PC-3 (cell line): ENCODE measurements around the gene SKIC8. TPM values are rescaled to one million over a fixed set of nuclear protein-coding genes. Genes with fewer than 3 reads are reported as not detected.

Experiments used
- ATAC-seq: fragments of 200-7000 bp; cut with Tn5 transposase; 2 replicates; pipeline ENCODE4 v1.9.1; 2020; ENCODE audit warnings: mild to moderate bottlenecking, moderate library complexity
- BruUV-seq: library from RNA; stranded (reverse); fragments of 400-500 nt; replicated peaks from 2 replicates; lab custom pipeline; 2021; lab: Mats Ljungman, UMichigan
- CTCF ChIA-PET: fragments of 300-600 bp; sonication (Branson Sonifier 250); formaldehyde crosslinking; loops from one replicate; lab custom pipeline; 2022; ENCODE audit warnings: antibody characterized with exemption; lab: Charles Lee
- POLR2A ChIA-PET: fragments of 300-600 bp; sonication (Branson Sonifier 250); formaldehyde crosslinking; loops from one replicate; lab custom pipeline; 2022; ENCODE audit warnings: antibody characterized with exemption; ENCODE audit not compliant: unreplicated experiment; lab: Charles Lee
- DNase-seq: peaks from one replicate; pipeline ENCODE4 v3.0.0-alpha.2; 2015
- H2AFZ ChIP-seq: fragments of 300-600 bp; sonication (generic); 2 replicates; pipeline ENCODE4 v1.6.0; 2016; ENCODE audit warnings: antibody characterized with exemption, low read length
- H3F3A ChIP-seq: fragments of 300-600 bp; sonication (generic); one replicate; pipeline ENCODE4 v1.6.0; 2017; ENCODE audit warnings: antibody characterized with exemption, low read length, control low read depth, mild to moderate bottlenecking; ENCODE audit not compliant: unreplicated experiment
- H3K27ac ChIP-seq: fragments of 300-600 bp; sonication (generic); 2 replicates; pipeline ENCODE4 v1.5.1; 2016; ENCODE audit warnings: mild to moderate bottlenecking, low read length
- H3K27me3 ChIP-seq: fragments of 300-600 bp; sonication (generic); 2 replicates; pipeline ENCODE4 v1.6.1; 2016; ENCODE audit warnings: low read length, mixed read lengths
- H3K36me3 ChIP-seq: fragments of 300-600 bp; sonication (generic); 2 replicates; pipeline ENCODE4 v1.6.1; 2016; ENCODE audit warnings: low read depth, mixed run types, low read length, mixed read lengths
- H3K4me1 ChIP-seq: fragments of 300-600 bp; sonication (generic); 2 replicates; pipeline ENCODE4 v1.5.1; 2016; ENCODE audit warnings: low read length; ENCODE audit not compliant: insufficient read depth
- H3K4me2 ChIP-seq: fragments of 300-600 bp; sonication (generic); 2 replicates; pipeline ENCODE4 v1.6.0; 2016; ENCODE audit warnings: low read length
- H3K4me3 ChIP-seq: fragments of 300-600 bp; sonication (generic); 2 replicates; pipeline ENCODE4 v1.5.1; 2016; ENCODE audit warnings: mild to moderate bottlenecking, low read length, mixed read lengths
- H3K79me2 ChIP-seq: fragments of 300-600 bp; sonication (generic); 2 replicates; pipeline ENCODE4 v1.6.1; 2017; ENCODE audit warnings: low read length, mixed read lengths
- H3K9ac ChIP-seq: fragments of 300-600 bp; sonication (generic); 2 replicates; pipeline ENCODE4 v1.6.0; 2016; ENCODE audit warnings: mild to moderate bottlenecking, low read length
- H3K9me2 ChIP-seq: fragments of 300-600 bp; sonication (generic); replicated peaks from 2 replicates; pipeline ENCODE4 v1.6.1; 2016; ENCODE audit warnings: mixed run types, low read length, mixed read lengths
- H3K9me3 ChIP-seq: fragments of 300-600 bp; sonication (generic); 2 replicates; pipeline ENCODE4 v1.6.1; 2016; ENCODE audit warnings: low read length, mixed read lengths
- H4K20me1 ChIP-seq: fragments of 300-600 bp; sonication (generic); 2 replicates; pipeline ENCODE4 v1.6.1; 2016; ENCODE audit warnings: low read length, mixed read lengths
- CTCF ChIP-seq: fragments of 300-600 bp; sonication (generic); conservative IDR thresholded peaks from 2 replicates; pipeline ENCODE4 v1.5.1; 2017; ENCODE audit warnings: antibody characterized with exemption, low read depth, mild to moderate bottlenecking, low read length
- EZH2 ChIP-seq: fragments of 300-600 bp; sonication (generic); IDR thresholded peaks from one replicate; pipeline ENCODE4 v1.6.1; 2017; ENCODE audit warnings: antibody characterized with exemption, mild to moderate bottlenecking, low read length; ENCODE audit not compliant: unreplicated experiment
- EZH2phosphoT487 ChIP-seq: fragments of 300-600 bp; sonication (generic); IDR thresholded peaks from 2 replicates; pipeline ENCODE4 v1.6.1; 2018; ENCODE audit warnings: mild to moderate bottlenecking, antibody characterized with exemption, low read length, borderline replicate concordance
- intact Hi-C: fragments of 100-400 bp; cut with micrococcal nuclease; formaldehyde crosslinking; loops from 2 replicates; pipeline ENCODE4 v1.9.0; 2023
- total RNA-seq: library from RNA; depleted of rRNA; stranded (reverse); fragments of >200 nt; gene quantifications from 2 replicates; pipeline ENCODE4 v1.2.3, GENCODE V29; 2014

SKIC8 gene
- total RNA-seq, 1 experiment from 2014 or later: 56.1 TPM

- H3K9ac ChIP-seq: peak overlapping the region; percentile 40
- no TSS peak for BruUV-seq
- H3F3A ChIP-seq: no peaks in the 10 kb centered on the region
- no peaks in the 10 kb centered on the region for H3K9me2 ChIP-seq
- peak overlapping the region; percentile 68 for H3K4me3 ChIP-seq
- no peaks in the 10 kb centered on the region for H3K9me3 ChIP-seq
- peaks cover 20% of the 10 kb centered on the region for H3K4me1 ChIP-seq
- H3K79me2 ChIP-seq: no peaks in the 10 kb centered on the region
- ATAC-seq: no peak
- intact Hi-C loops: no loop called here
- DNase-seq: no peak
- CTCF ChIA-PET: interaction anchor here (1.3 kb wide), 1 partner anchor 70 kb away, joined by 3 read pairs; no protein-coding TSS in a partner anchor
- POLR2A ChIA-PET: interaction anchor here (2.1 kb wide), 1 partner anchor 34 kb away, joined by 10 read pairs; the partner anchor contains the start of gene SKIC8
- peak overlapping the region; percentile 89 for H3K4me2 ChIP-seq
- H2AFZ ChIP-seq: peak overlapping the region; percentile 95
- no peak for TF ChIP-seq EZH2phosphoT487
- no peak for TF ChIP-seq EZH2
- no peak for TF ChIP-seq CTCF
- no peaks in the 10 kb centered on the region for H4K20me1 ChIP-seq
- no peak overlapping the region for H3K27ac ChIP-seq
- peaks cover 8% of the 10 kb centered on the region for H3K27me3 ChIP-seq
- H3K36me3 ChIP-seq: no peaks in the 10 kb centered on the region
These were observed 34.3 kb downstream of the SKIC8 start for GRCh38 chr15:78265137-78265460.

GRCh38 chr15:78264304-78265136 lies 34.9 kb downstream of the SKIC8 start, which contains the start of gene DNAJA4:
Gene DNAJA4 (plus strand): TSS chr15:78264562. CDS start chr15:78264764, 202 bp downstream.
- H2AFZ ChIP-seq: peak within 1 kb of the TSS; percentile 95
- no peaks in the 10 kb centered on the region for H3K9me3 ChIP-seq
- H3K4me2 ChIP-seq: peak within 1 kb of the TSS; percentile 89
- intact Hi-C loops: no loop called here
- ChIA-PET POLR2A (no interaction called here), CTCF (no interaction called here)
- no TSS peak for BruUV-seq
- DNase-seq: no peak
- H3K79me2 ChIP-seq: no peaks in the 10 kb centered on the region
- peaks cover 22% of the 10 kb centered on the region for H3K4me1 ChIP-seq
- no peaks in the 10 kb centered on the region for H3K36me3 ChIP-seq
- ATAC-seq: peak; percentile 27; the same call in 1 of the 2 replicates
- no peak within 1 kb of the TSS for H3K27ac ChIP-seq
- TF ChIP-seq CTCF: no peak
- TF ChIP-seq EZH2: no peak
- no peak for TF ChIP-seq EZH2phosphoT487
- no peaks in the 10 kb centered on the region for H3F3A ChIP-seq
- peak within 1 kb of the TSS; percentile 68 for H3K4me3 ChIP-seq
- no peaks in the 10 kb centered on the region for H4K20me1 ChIP-seq
- H3K9me2 ChIP-seq: no peaks in the 10 kb centered on the region
- peaks cover 8% of the 10 kb centered on the region for H3K27me3 ChIP-seq
- peak within 1 kb of the TSS; percentile 40 for H3K9ac ChIP-seq

GRCh38 chr15:78263907-78264303 lies 35.5 kb downstream of the SKIC8 start:
- H3K4me3 ChIP-seq: peak overlapping the region; percentile 27; the same call in 1 of the 2 replicates
- no peak overlapping the region for H3K9ac ChIP-seq
- no peak for TF ChIP-seq EZH2
- no peak for TF ChIP-seq EZH2phosphoT487
- no peak for TF ChIP-seq CTCF
- DNase-seq: no peak
- no TSS peak for BruUV-seq
- intact Hi-C loops: no loop called here
- H3K36me3 ChIP-seq: no peaks in the 10 kb centered on the region
- peak overlapping the region; percentile 44; the same call in 1 of the 2 replicates for H3K4me2 ChIP-seq
- H2AFZ ChIP-seq: 0 out of 2 replicates have a peak overlapping the region, but pooled peaks have one; percentile 45
- H3K9me3 ChIP-seq: no peaks in the 10 kb centered on the region
- no peak overlapping the region for H3K27ac ChIP-seq
- no peaks in the 10 kb centered on the region for H3K79me2 ChIP-seq
- peaks cover 8% of the 10 kb centered on the region for H3K27me3 ChIP-seq
- H3F3A ChIP-seq: no peaks in the 10 kb centered on the region
- no peak for ATAC-seq
- ChIA-PET POLR2A (no interaction called here), CTCF (no interaction called here)
- peaks cover 28% of the 10 kb centered on the region for H3K4me1 ChIP-seq
- no peaks in the 10 kb centered on the region for H3K9me2 ChIP-seq
- H4K20me1 ChIP-seq: no peaks in the 10 kb centered on the region
